H1 (cell line): ENCODE results near the gene APMAP. TPM values are rescaled to one million over a fixed set of nuclear protein-coding genes. Genes with fewer than 3 reads are reported as not detected.
A peak's percentile ranks its signal among the peaks of the same experiment; 100 is the strongest.

Source experiments
- CTCF ChIA-PET: fragments of 300-600 bp; sonication (Branson Sonifier 250); formaldehyde crosslinking; loops from one replicate; lab custom pipeline; 2021; ENCODE audit not compliant: partially characterized antibody; lab: Charles Lee
- POLR2A ChIA-PET: fragments of 300-600 bp; sonication (Branson Sonifier 250); formaldehyde crosslinking; loops from one replicate; lab custom pipeline; 2021; ENCODE audit warnings: inconsistent platforms; ENCODE audit not compliant: partially characterized antibody; lab: Charles Lee
- DNase-seq, 2 experiments: peaks; one replicate each; pipeline versions ENCODE4 v3.0.0 to v3.0.0-alpha.2; 2010 to 2022; ENCODE audit warnings: low spot score in 2 of 2, low read depth in 1 of 2, mixed read lengths in 1 of 2
- FAIRE-seq: peaks from 2 replicates; lab custom pipeline; 2011; peaks lifted over from hg19 to GRCh38; lab: Jason Lieb, UNC
- H2AFZ ChIP-seq: 2 replicates; pipeline ENCODE4 v1.8.1; 2012; ENCODE audit warnings: low read length, inconsistent platforms
- H2AK5ac ChIP-seq: 2 replicates; pipeline ENCODE4 v1.6.1; 2013; ENCODE audit warnings: low read depth, low read length
- H2BK120ac ChIP-seq: replicated peaks from 2 replicates; pipeline ENCODE3; 2013; ENCODE audit warnings: low read depth, low read length, inconsistent platforms
- H2BK12ac ChIP-seq: 2 replicates; pipeline ENCODE4 v1.6.1; 2013; ENCODE audit warnings: low read depth, low read length
- H2BK15ac ChIP-seq: 2 replicates; pipeline ENCODE4 v1.6.1; 2013; ENCODE audit warnings: low read length
- H2BK20ac ChIP-seq: 2 replicates; pipeline ENCODE4 v1.6.1; 2013; ENCODE audit warnings: low read length
- H2BK5ac ChIP-seq: 2 replicates; pipeline ENCODE4 v1.6.1; 2013; ENCODE audit warnings: low read depth, low read length
- H3K14ac ChIP-seq: 2 replicates; pipeline ENCODE4 v1.6.1; 2013; ENCODE audit warnings: inconsistent platforms; ENCODE audit not compliant: insufficient read length
- H3K18ac ChIP-seq: 2 replicates; pipeline ENCODE4 v1.6.1; 2013; ENCODE audit warnings: low read length; ENCODE audit errors: extremely low read depth
- H3K23ac ChIP-seq: 2 replicates; pipeline ENCODE4 v1.6.1; 2013; ENCODE audit warnings: inconsistent platforms; ENCODE audit not compliant: insufficient read length
- H3K23me2 ChIP-seq: 2 replicates; pipeline ENCODE4 v1.6.1; 2013; ENCODE audit warnings: low read depth, low read length
- H3K27ac ChIP-seq: 2 replicates; pipeline ENCODE4 v1.6.1; 2011; ENCODE audit warnings: low read depth, low read length, inconsistent platforms
- H3K27me3 ChIP-seq, 4 experiments: replicated peaks in 1 of 4; 1 replicate in 1 of 4; 2 replicates in 3 of 4; pipeline versions ENCODE4 v1.6.1 to v1.8.1; 2011 to 2013; ENCODE audit warnings: low read length in 3 of 4, mild to moderate bottlenecking in 3 of 4, inconsistent platforms in 2 of 4, mixed read lengths in 2 of 4, moderate library complexity in 1 of 4; ENCODE audit not compliant: control insufficient read depth in 3 of 4, insufficient read depth in 3 of 4; ENCODE audit errors: extremely low read depth in 1 of 4
- H3K36me3 ChIP-seq, 4 experiments: 2 replicates each; pipeline versions ENCODE4 v1.6.1 to v1.8.1; 2011 to 2013; ENCODE audit warnings: mild to moderate bottlenecking in 4 of 4, low read length in 3 of 4, moderate library complexity in 2 of 4, control low read depth in 1 of 4, inconsistent platforms in 1 of 4; ENCODE audit not compliant: insufficient read depth in 4 of 4, control insufficient read depth in 2 of 4
- H3K4ac ChIP-seq: replicated peaks from 2 replicates; pipeline ENCODE3; 2013; ENCODE audit warnings: low read length, low read depth, mixed read lengths, inconsistent platforms; ENCODE audit not compliant: insufficient read length
- H3K4me1 ChIP-seq, 4 experiments: replicated peaks in 1 of 4; 1 replicate in 1 of 4; 2 replicates in 3 of 4; pipeline versions ENCODE4 v1.6.1 to v1.8.1; 2011 to 2013; ENCODE audit warnings: low read length in 3 of 4, inconsistent platforms in 2 of 4, mixed read lengths in 1 of 4; ENCODE audit not compliant: insufficient read depth in 4 of 4, control insufficient read depth in 3 of 4
- H3K4me2 ChIP-seq, 2 experiments: 2 replicates each; pipeline versions ENCODE4 v1.6.1 to v1.8.1; 2011 to 2013; ENCODE audit warnings: low read depth in 2 of 2, low read length in 2 of 2, control low read depth in 1 of 2, inconsistent platforms in 1 of 2, mild to moderate bottlenecking in 1 of 2; ENCODE audit not compliant: insufficient read depth in 1 of 2
- H3K4me3 ChIP-seq, 4 experiments: fragments of 200-600, 300-600 bp in 1 of 4; sonication (generic), shearing (Covaris generic), sonication (Bioruptor Twin) in 1 of 4; 2 replicates each; pipeline versions ENCODE4 v1.5.1 to v1.8.1; 2011 to 2016; ENCODE audit warnings: low read length in 4 of 4, low read depth in 3 of 4, control low read depth in 2 of 4, inconsistent platforms in 2 of 4, mild to moderate bottlenecking in 2 of 4, mixed read lengths in 1 of 4, moderate library complexity in 1 of 4; ENCODE audit not compliant: insufficient read depth in 2 of 4; ENCODE audit errors: extremely low read depth in 1 of 4
- H3K56ac ChIP-seq: replicated peaks from 2 replicates; pipeline ENCODE3; 2013; ENCODE audit warnings: low read depth, mild to moderate bottlenecking, mixed read lengths, low read length, inconsistent platforms; ENCODE audit not compliant: insufficient read length
- H3K79me1 ChIP-seq: 2 replicates; pipeline ENCODE4 v1.6.1; 2013; ENCODE audit warnings: low read depth, low read length, control low read depth
- H3K79me2 ChIP-seq, 2 experiments: 2 replicates each; pipeline versions ENCODE4 v1.6.1 to v1.8.1; 2012 to 2013; ENCODE audit warnings: low read length in 2 of 2, mild to moderate bottlenecking in 2 of 2, inconsistent platforms in 1 of 2; ENCODE audit not compliant: insufficient read depth in 2 of 2, control insufficient read depth in 1 of 2
- H3K9ac ChIP-seq, 4 experiments: replicated peaks in 1 of 4; 1 replicate in 1 of 4; 2 replicates in 3 of 4; pipeline versions ENCODE4 v1.6.1 to v1.8.1; 2011 to 2013; ENCODE audit warnings: low read depth in 3 of 4, low read length in 3 of 4, control low read depth in 2 of 4, mild to moderate bottlenecking in 2 of 4, moderate library complexity in 2 of 4, inconsistent platforms in 1 of 4; ENCODE audit errors: extremely low read depth in 1 of 4
- H3K9me3 ChIP-seq, 2 experiments: 2 replicates each; pipeline versions ENCODE4 v1.6.1 to v1.8.1; 2012 to 2013; ENCODE audit warnings: mild to moderate bottlenecking in 2 of 2, moderate library complexity in 2 of 2, control low read depth in 1 of 2, inconsistent platforms in 1 of 2, low read depth in 1 of 2, low read length in 1 of 2, mixed read lengths in 1 of 2; ENCODE audit not compliant: insufficient read depth in 2 of 2
- H4K20me1 ChIP-seq, 2 experiments: replicated peaks in 1 of 2; 2 replicates each; pipeline versions ENCODE3 to v1.8.1; 2011 to 2013; ENCODE audit warnings: inconsistent platforms in 2 of 2, low read length in 2 of 2, mild to moderate bottlenecking in 1 of 2; ENCODE audit not compliant: insufficient read depth in 2 of 2, control insufficient read depth in 1 of 2
- H4K5ac ChIP-seq: 2 replicates; pipeline ENCODE4 v1.6.1; 2013; ENCODE audit warnings: low read length, low read depth, mixed read lengths, inconsistent platforms; ENCODE audit not compliant: insufficient read length
- H4K8ac ChIP-seq: 2 replicates; pipeline ENCODE4 v1.8.0; 2013; ENCODE audit warnings: mild to moderate bottlenecking, moderate library complexity, low read length, inconsistent platforms; ENCODE audit not compliant: insufficient read depth; ENCODE audit errors: extremely low read depth
- H4K91ac ChIP-seq: replicated peaks from 2 replicates; pipeline ENCODE3; 2013; ENCODE audit warnings: low read length, mixed read lengths, inconsistent platforms; ENCODE audit not compliant: insufficient read length
- ASH2L ChIP-seq: fragments of 200-600, 300-600 bp; sonication (generic); IDR thresholded peaks from one replicate; pipeline ENCODE4 v1.7.1; 2017; ENCODE audit warnings: low read length
- ATF2 ChIP-seq: IDR thresholded peaks from 2 replicates; pipeline ENCODE4 v1.6.1; 2012; ENCODE audit warnings: low read length, inconsistent platforms
- CBX8 ChIP-seq: fragments of 300-800, 300-1000 bp; sonication (generic); IDR thresholded peaks from 2 replicates; pipeline ENCODE4 v1.7.1; 2016; ENCODE audit warnings: low read depth, low read length, borderline replicate concordance
- EP300 ChIP-seq, 2 experiments: IDR thresholded peaks; 1 replicate in 1 of 2; 2 replicates in 1 of 2; pipeline ENCODE4 v1.6.1; 2011 to 2012; ENCODE audit warnings: low read depth in 2 of 2, low read length in 2 of 2, mild to moderate bottlenecking in 2 of 2, borderline replicate concordance in 1 of 2, inconsistent platforms in 1 of 2, moderate library complexity in 1 of 2
- RFX5 ChIP-seq: IDR thresholded peaks from 2 replicates; pipeline ENCODE4 v1.6.1; 2011; ENCODE audit warnings: low read depth, low read length, improper control_type of control experiment, borderline replicate concordance
- SAP30 ChIP-seq: fragments of 300-600 bp; sonication (generic); IDR thresholded peaks from 2 replicates; pipeline ENCODE4 v1.7.1; 2012; ENCODE audit warnings: low read length, moderate library complexity, mild to moderate bottlenecking, inconsistent platforms; ENCODE audit not compliant: insufficient read depth, insufficient replicate concordance
- TAF7 ChIP-seq: optimal IDR thresholded peaks from 2 replicates; pipeline ENCODE3; 2011; ENCODE audit warnings: low read depth, mild to moderate bottlenecking, inconsistent platforms, low read length, moderate library complexity, borderline replicate concordance
- TEAD4 ChIP-seq: IDR thresholded peaks from 2 replicates; pipeline ENCODE4 v1.6.1; 2012; ENCODE audit warnings: low read depth, low read length, inconsistent platforms, mixed read lengths
- WGBS, 2 experiments: shearing (Covaris generic) in 1 of 2; methylation state at CpG; one replicate each; pipeline versions ENCODE4 v1.1.6 to v1.1.7; 2013 to 2015; ENCODE audit warnings: low lambda C conversion rate in 2 of 2, mixed read lengths in 2 of 2, inconsistent platforms in 1 of 2, low coverage in 1 of 2, missing lambda C conversion rate in 1 of 2; ENCODE audit not compliant: insufficient replicate concordance in 2 of 2, insufficient coverage in 1 of 2, insufficient read length in 1 of 2; ENCODE audit errors: extremely low coverage in 1 of 2, missing lambda C conversion rate in 1 of 2; 5-methylcytosine and 5-hydroxymethylcytosine counted together
- polyA plus RNA-seq, 7 experiments: library from polyadenylated mRNA; depleted of rRNA in 3 of 7; stranded (reverse) in 5 of 7; unstranded in 2 of 7; fragments of >200 nt in 5 of 7; fragments of 200-250 nt in 2 of 7; gene quantifications; 1 replicate in 5 of 7; 2 replicates in 1 of 7; 4 replicates in 1 of 7; pipeline versions ENCODE4 v1.2.1 to v1.2.3, GENCODE V29; 2011 to 2013; ENCODE audit warnings: missing spikeins in 2 of 7, mixed read lengths in 2 of 7
- total RNA-seq: library from RNA; stranded (reverse); fragmentation: NEBNext Ultra II Directional; extraction: Animal tissue kit (Norgen Biotek cat#: 25700); gene quantifications from 2 replicates; pipeline ENCODE4 v1.2.1, GENCODE V29; 2021

Gene APMAP
- total and polyA plus RNA-seq, 2 of the 8 experiments (the other 6 are each of a cell fraction or from before 2014, with no cell fraction given) = 31.3 to 66.0 TPM

GRCh38 chr20:25019381-25020155 is 27.0 kb upstream of the APMAP start:
- no peak overlapping the region for H2BK12ac ChIP-seq
- H4K5ac ChIP-seq = no peak overlapping the region
- H3K18ac ChIP-seq = no peak overlapping the region
- H3K23me2 ChIP-seq = no peaks in the 10 kb centered on the region; the same call in 1 of the 2 replicates
- no peaks in the 10 kb centered on the region for H3K27me3 ChIP-seq
- no peak overlapping the region for H4K8ac ChIP-seq
- no peak overlapping the region for H2AFZ ChIP-seq
- no peak for TF ChIP-seq ASH2L
- TF ChIP-seq EP300 (IDR thresholded peaks at IDR 0.05; ENCODE audit: borderline replicate concordance in 1 of 2, low read depth in 2 of 2, low read length in 2 of 2) = no peak
- TF ChIP-seq ATF2 = no peak
- TF ChIP-seq CBX8 = no peak
- TF ChIP-seq SAP30 = no peak
- no peak for TF ChIP-seq TAF7
- no peak for TF ChIP-seq RFX5
- no peak for TF ChIP-seq TEAD4
- H3K79me2 ChIP-seq = no peaks in the 10 kb centered on the region
- no peak overlapping the region for H3K27ac ChIP-seq
- ChIA-PET CTCF (interaction anchor here (0.5 to 1.6 kb wide), 2 partner anchors 46 to 588 kb away, joined by 4 to 5 read pairs; no protein-coding TSS in a partner anchor), POLR2A (interaction anchor here (0.6 kb wide), 1 partner anchor 117 kb away, joined by 3 read pairs; no protein-coding TSS in a partner anchor)
- H3K4me2 ChIP-seq = no peak overlapping the region
- H2BK15ac ChIP-seq = no peak overlapping the region
- H3K4me3 ChIP-seq = no peak overlapping the region
- no peaks in the 10 kb centered on the region for H3K36me3 ChIP-seq
- H4K20me1 ChIP-seq = no peaks in the 10 kb centered on the region
- H2BK5ac ChIP-seq = no peak overlapping the region
- no peak overlapping the region for H3K4ac ChIP-seq
- no peak overlapping the region for H4K91ac ChIP-seq
- no peaks in the 10 kb centered on the region for H3K9me3 ChIP-seq
- no peak overlapping the region for H3K14ac ChIP-seq
- DNase-seq (no peak), FAIRE-seq (no peak)
- H2BK20ac ChIP-seq = peak overlapping the region; percentile 32; the same call in 1 of the 2 replicates
- no peak overlapping the region for H3K23ac ChIP-seq
- H2AK5ac ChIP-seq = no peak overlapping the region
- WGBS, 2 experiments = 91% methylated on average over 16 of the region's 16 CpGs; no CpG with 5 or more reads in 1 of the 2 experiments
- no peaks in the 10 kb centered on the region for H3K79me1 ChIP-seq
- no peak overlapping the region for H2BK120ac ChIP-seq
- H3K9ac ChIP-seq = no peak overlapping the region
- H3K56ac ChIP-seq = no peak overlapping the region
- peaks cover 0 to 7% (median 6%) of the 10 kb centered on the region in 4 experiments; a peak in 4 of 7 replicates for H3K4me1 ChIP-seq
